Measurements from ENCODE around the gene XYLB. TPM values are rescaled to one million over a fixed set of nuclear protein-coding genes. Genes with fewer than 3 reads are reported as not detected.

The XYLB gene
- total RNA-seq, 1 donor = 10.1 TPM

- H3K4me1 ChIP-seq (ENCODE audit: insufficient read depth, low read length) = no peaks in the 10 kb centered on the region
- H3K4me2 ChIP-seq (ENCODE audit: insufficient read depth, low read length) = no peak overlapping the region
- TF ChIP-seq CTCF (IDR thresholded peaks at IDR 0.05; ENCODE audit: extremely low read depth, low read depth, low read length) = no peak
- no peak overlapping the region for H3K27ac ChIP-seq (ENCODE audit: low read depth, low read length)
- H3K9me3 ChIP-seq (ENCODE audit: low read depth, low read length) = no peaks in the 10 kb centered on the region
- H4K20me1 ChIP-seq (ENCODE audit: insufficient read depth, low read length) = no peaks in the 10 kb centered on the region
- H3K36me3 ChIP-seq (ENCODE audit: insufficient read depth, low read length) = no peaks in the 10 kb centered on the region
- H2AFZ ChIP-seq (ENCODE audit: low read length) = no peak overlapping the region
- H3K27me3 ChIP-seq (ENCODE audit: insufficient read depth, low read length) = no peaks in the 10 kb centered on the region
- H3K4me3 ChIP-seq (ENCODE audit: insufficient read depth, low read length) = no peak overlapping the region
- H3K79me2 ChIP-seq (ENCODE audit: insufficient read depth, low read length) = no peaks in the 10 kb centered on the region
- DNase-seq (ENCODE audit: insufficient read length, low spot score, missing footprints) = no peak
Observed at GRCh38 chr3:38306941-38307340, 39.6 kb upstream of the XYLB start.

- Histone ChIP-seq H3K79me2 (ENCODE audit: insufficient read depth, low read length) (no peaks in the 10 kb centered on the region), H3K4me3 (ENCODE audit: insufficient read depth, low read length) (no peak overlapping the region), H3K36me3 (ENCODE audit: insufficient read depth, low read length) (no peaks in the 10 kb centered on the region), H3K4me1 (ENCODE audit: insufficient read depth, low read length) (no peaks in the 10 kb centered on the region), H3K4me2 (ENCODE audit: insufficient read depth, low read length) (no peak overlapping the region), H2AFZ (ENCODE audit: low read length) (no peak overlapping the region), H3K9me3 (ENCODE audit: low read depth, low read length) (no peaks in the 10 kb centered on the region), H3K27ac (ENCODE audit: low read depth, low read length) (no peak overlapping the region), H3K27me3 (ENCODE audit: insufficient read depth, low read length) (no peaks in the 10 kb centered on the region), H4K20me1 (ENCODE audit: insufficient read depth, low read length) (no peaks in the 10 kb centered on the region)
- TF ChIP-seq CTCF (IDR thresholded peaks at IDR 0.05; ENCODE audit: extremely low read depth, low read depth, low read length) = no peak
- DNase-seq (ENCODE audit: insufficient read length, low spot score, missing footprints) = no peak
Observed at GRCh38 chr3:38307599-38307998, 39.0 kb upstream of the XYLB start.

GRCh38 chr3:38308456-38308855 lies 38.1 kb upstream of the XYLB start:
- no peaks in the 10 kb centered on the region for H3K4me1 ChIP-seq (ENCODE audit: insufficient read depth, low read length)
- no peak overlapping the region for H3K4me3 ChIP-seq (ENCODE audit: insufficient read depth, low read length)
- no peak for DNase-seq (ENCODE audit: insufficient read length, low spot score, missing footprints)
- no peaks in the 10 kb centered on the region for H3K36me3 ChIP-seq (ENCODE audit: insufficient read depth, low read length)
- no peak overlapping the region for H2AFZ ChIP-seq (ENCODE audit: low read length)
- no peak overlapping the region for H3K4me2 ChIP-seq (ENCODE audit: insufficient read depth, low read length)
- H3K27me3 ChIP-seq (ENCODE audit: insufficient read depth, low read length) = no peaks in the 10 kb centered on the region
- TF ChIP-seq CTCF (IDR thresholded peaks at IDR 0.05; ENCODE audit: extremely low read depth, low read depth, low read length) = no peak
- H3K27ac ChIP-seq (ENCODE audit: low read depth, low read length) = no peak overlapping the region
- H4K20me1 ChIP-seq (ENCODE audit: insufficient read depth, low read length) = no peaks in the 10 kb centered on the region
- H3K79me2 ChIP-seq (ENCODE audit: insufficient read depth, low read length) = no peaks in the 10 kb centered on the region
- no peaks in the 10 kb centered on the region for H3K9me3 ChIP-seq (ENCODE audit: low read depth, low read length)

GRCh38 chr3:38311476-38311875 lies 35.1 kb upstream of the XYLB start:
- TF ChIP-seq CTCF (IDR thresholded peaks at IDR 0.05; ENCODE audit: extremely low read depth, low read depth, low read length) = no peak
- no peak overlapping the region for H3K4me3 ChIP-seq (ENCODE audit: insufficient read depth, low read length)
- no peaks in the 10 kb centered on the region for H3K36me3 ChIP-seq (ENCODE audit: insufficient read depth, low read length)
- H3K9me3 ChIP-seq (ENCODE audit: low read depth, low read length) = no peaks in the 10 kb centered on the region
- H2AFZ ChIP-seq (ENCODE audit: low read length) = no peak overlapping the region
- H3K27me3 ChIP-seq (ENCODE audit: insufficient read depth, low read length) = no peaks in the 10 kb centered on the region
- H4K20me1 ChIP-seq (ENCODE audit: insufficient read depth, low read length) = no peaks in the 10 kb centered on the region
- H3K79me2 ChIP-seq (ENCODE audit: insufficient read depth, low read length) = no peaks in the 10 kb centered on the region
- H3K4me1 ChIP-seq (ENCODE audit: insufficient read depth, low read length) = no peaks in the 10 kb centered on the region
- no peak overlapping the region for H3K27ac ChIP-seq (ENCODE audit: low read depth, low read length)
- no peak for DNase-seq (ENCODE audit: insufficient read length, low spot score, missing footprints)
- no peak overlapping the region for H3K4me2 ChIP-seq (ENCODE audit: insufficient read depth, low read length)

Data from osteoblast (primary cell).